WI38 (cell line): ENCODE measurements around the gene RFPL2.

Experiments
- H3K4me3 ChIP-seq: 2 replicates; pipeline ENCODE4 v1.5.1; 2011; ENCODE audit warnings: low read depth, mild to moderate bottlenecking, control low read depth, low read length
- CTCF ChIP-seq: IDR thresholded peaks from 2 replicates; pipeline ENCODE4 v1.5.1; 2012; ENCODE audit warnings: low read depth, mild to moderate bottlenecking, control low read depth, low read length

The RFPL2 gene

GRCh38 chr22:32237906-32238305 is 33.0 kb upstream of the RFPL2 start:
- TF ChIP-seq CTCF = no peak
- no peak overlapping the region for H3K4me3 ChIP-seq

- no peak overlapping the region for H3K4me3 ChIP-seq
- TF ChIP-seq CTCF = no peak
These were observed 32.1 kb upstream of the RFPL2 start for GRCh38 chr22:32236970-32237369.

- no peak overlapping the region for H3K4me3 ChIP-seq
- TF ChIP-seq CTCF = no peak
These were observed 28.2 kb upstream of the RFPL2 start for GRCh38 chr22:32233091-32233490.

GRCh38 chr22:32232191-32232830 is 27.4 kb upstream of the RFPL2 start:
- TF ChIP-seq CTCF = no peak
- H3K4me3 ChIP-seq = no peak overlapping the region

GRCh38 chr22:32226326-32227104 is 21.6 kb upstream of the RFPL2 start:
- no peak overlapping the region for H3K4me3 ChIP-seq
- no peak for TF ChIP-seq CTCF

GRCh38 chr22:32222991-32223390 is 18.1 kb upstream of the RFPL2 start:
- no peak for TF ChIP-seq CTCF
- no peak overlapping the region for H3K4me3 ChIP-seq

- no peak for TF ChIP-seq CTCF
- H3K4me3 ChIP-seq = no peak overlapping the region
These were observed 14.2 kb upstream of the RFPL2 start for GRCh38 chr22:32219026-32219425.
